Prostate gland (tissue), 2 donors: ENCODE measurements around the gene ZNF511. TPM values are rescaled to one million over a fixed set of nuclear protein-coding genes. Genes with fewer than 3 reads are reported as not detected.

Experiments used
- DNase-seq: peaks from one replicate; pipeline ENCODE4 v3.0.0-alpha.2; 2019; ENCODE audit warnings: low spot score
- H3K27ac ChIP-seq, 2 donors: fragments of 200-600 bp; sonication (generic); 2 replicates each; pipeline ENCODE4 v1.5.1; 2017 to 2019
- H3K27me3 ChIP-seq: fragments of 200-600 bp; sonication (generic); replicated peaks from 2 replicates; pipeline ENCODE4 v1.5.1; 2019; ENCODE audit not compliant: insufficient read depth
- H3K36me3 ChIP-seq, 2 donors: fragments of 200-600 bp; sonication (generic); 1 replicate in 1 of 2; 2 replicates in 1 of 2; pipeline versions ENCODE4 v1.5.1 to v1.8.1; 2017 to 2019
- H3K4me1 ChIP-seq: fragments of 200-600 bp; sonication (generic); replicated peaks from 2 replicates; pipeline ENCODE4 v1.5.1; 2019
- H3K4me3 ChIP-seq, 2 donors: fragments of 200-600 bp; sonication (generic); 2 replicates each; pipeline ENCODE4 v1.5.1; 2017 to 2019
- H3K9me3 ChIP-seq: fragments of 200-600 bp; sonication (generic); 2 replicates; pipeline ENCODE4 v1.5.1; 2017
- POLR2A ChIP-seq: fragments of 450-650 bp; IDR thresholded peaks from one replicate; pipeline ENCODE4 v1.6.1; 2016; ENCODE audit warnings: antibody characterized with exemption, mild to moderate bottlenecking
- POLR2AphosphoS5 ChIP-seq: sonication (generic); formaldehyde crosslinking; IDR thresholded peaks from one replicate; pipeline ENCODE4 v1.6.1; 2017; ENCODE audit warnings: antibody characterized with exemption
- WGBS: methylation state at CpG from one replicate; pipeline ENCODE4 v1.1.5; 2018; 5-methylcytosine and 5-hydroxymethylcytosine counted together
- intact Hi-C: fragments of 100-400 bp; cut with DNase I; formaldehyde crosslinking; loops from one replicate; pipeline ENCODE4 v1.14.2; 2022
- total RNA-seq, 2 donors: library from RNA; depleted of rRNA; stranded (reverse); fragments of >200 nt; gene quantifications; one replicate each; pipeline ENCODE4 v1.1.0, GENCODE V29; 2016
- TF ChIP-seq, protein P1 (sequence below), 4 experiments: fragments of 200-600 bp in 2 of 4; fragments of 450-650 bp in 2 of 4; sonication (generic) in 2 of 4; IDR thresholded peaks; 1 replicate in 3 of 4; 2 replicates in 1 of 4; pipeline ENCODE4 v1.5.1; 2016 to 2019; ENCODE audit warnings: antibody characterized with exemption in 4 of 4, mild to moderate bottlenecking in 2 of 4, moderate library complexity in 2 of 4

The ZNF511 gene
- total RNA-seq, 2 donors from 2014 or later = 52.8 to 57.6 TPM

DNA sequence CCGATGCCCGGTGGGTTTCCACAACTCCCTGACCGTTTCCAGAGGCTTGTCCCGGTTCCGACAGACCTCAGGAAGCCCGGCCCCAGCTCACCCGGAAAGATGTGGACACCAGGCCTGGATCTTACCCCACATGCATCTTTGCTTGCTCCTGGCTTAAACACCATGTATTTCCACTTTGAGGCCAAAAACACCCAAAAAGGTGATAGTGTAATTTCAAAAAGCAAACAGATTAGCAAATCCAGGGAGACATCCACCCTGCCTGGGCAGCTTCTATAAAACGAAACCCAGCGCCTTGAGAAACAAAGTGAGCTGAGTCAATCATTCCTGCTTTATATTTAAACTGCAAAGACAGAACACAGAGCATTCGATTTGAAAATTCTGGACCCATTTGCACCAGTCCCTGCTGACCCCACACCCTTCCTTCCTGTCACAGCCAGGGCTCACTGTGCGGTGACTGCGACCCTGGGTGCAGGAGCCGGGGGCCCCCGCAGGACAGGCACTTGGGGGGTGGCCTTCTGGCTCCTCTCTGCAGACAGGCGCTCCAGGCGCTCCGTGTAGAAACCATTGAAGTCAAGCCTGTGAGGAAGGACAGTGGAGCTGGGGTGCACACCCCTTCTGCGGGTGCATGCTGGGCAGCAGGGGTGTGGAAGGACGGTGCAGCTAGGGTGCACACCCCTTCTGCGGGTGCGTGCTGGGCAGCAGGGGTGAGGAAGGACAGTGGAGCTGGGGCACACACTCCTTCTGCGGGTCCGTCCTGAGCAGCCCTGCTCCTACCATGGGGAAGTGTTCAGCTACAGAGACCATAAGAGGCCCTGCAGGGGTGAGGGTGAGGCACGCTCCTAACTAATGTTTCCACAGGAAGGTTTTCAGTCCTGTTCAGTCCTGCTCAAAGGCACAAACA is 29.1 kb upstream of the ZNF511 start:
- Histone ChIP-seq H3K36me3 (peaks cover 5 to 28% of the 10 kb centered on the region in 2 donors), H3K9me3 (no peaks in the 10 kb centered on the region), H3K27me3 (no peaks in the 10 kb centered on the region), H3K27ac (peak overlapping the region; percentile 41 to 73), H3K4me1 (peaks cover 6% of the 10 kb centered on the region), H3K4me3 (no peak overlapping the region)
- DNase-seq = no peak
- TF ChIP-seq, protein P1, sequence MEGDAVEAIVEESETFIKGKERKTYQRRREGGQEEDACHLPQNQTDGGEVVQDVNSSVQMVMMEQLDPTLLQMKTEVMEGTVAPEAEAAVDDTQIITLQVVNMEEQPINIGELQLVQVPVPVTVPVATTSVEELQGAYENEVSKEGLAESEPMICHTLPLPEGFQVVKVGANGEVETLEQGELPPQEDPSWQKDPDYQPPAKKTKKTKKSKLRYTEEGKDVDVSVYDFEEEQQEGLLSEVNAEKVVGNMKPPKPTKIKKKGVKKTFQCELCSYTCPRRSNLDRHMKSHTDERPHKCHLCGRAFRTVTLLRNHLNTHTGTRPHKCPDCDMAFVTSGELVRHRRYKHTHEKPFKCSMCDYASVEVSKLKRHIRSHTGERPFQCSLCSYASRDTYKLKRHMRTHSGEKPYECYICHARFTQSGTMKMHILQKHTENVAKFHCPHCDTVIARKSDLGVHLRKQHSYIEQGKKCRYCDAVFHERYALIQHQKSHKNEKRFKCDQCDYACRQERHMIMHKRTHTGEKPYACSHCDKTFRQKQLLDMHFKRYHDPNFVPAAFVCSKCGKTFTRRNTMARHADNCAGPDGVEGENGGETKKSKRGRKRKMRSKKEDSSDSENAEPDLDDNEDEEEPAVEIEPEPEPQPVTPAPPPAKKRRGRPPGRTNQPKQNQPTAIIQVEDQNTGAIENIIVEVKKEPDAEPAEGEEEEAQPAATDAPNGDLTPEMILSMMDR (IDR thresholded peaks at IDR 0.05) = no peak
- TF ChIP-seq POLR2A (no peak), POLR2AphosphoS5 (no peak)
- intact Hi-C loops = no loop called here
- WGBS = 80% methylated on average over 24 of the region's 24 CpGs

DNA sequence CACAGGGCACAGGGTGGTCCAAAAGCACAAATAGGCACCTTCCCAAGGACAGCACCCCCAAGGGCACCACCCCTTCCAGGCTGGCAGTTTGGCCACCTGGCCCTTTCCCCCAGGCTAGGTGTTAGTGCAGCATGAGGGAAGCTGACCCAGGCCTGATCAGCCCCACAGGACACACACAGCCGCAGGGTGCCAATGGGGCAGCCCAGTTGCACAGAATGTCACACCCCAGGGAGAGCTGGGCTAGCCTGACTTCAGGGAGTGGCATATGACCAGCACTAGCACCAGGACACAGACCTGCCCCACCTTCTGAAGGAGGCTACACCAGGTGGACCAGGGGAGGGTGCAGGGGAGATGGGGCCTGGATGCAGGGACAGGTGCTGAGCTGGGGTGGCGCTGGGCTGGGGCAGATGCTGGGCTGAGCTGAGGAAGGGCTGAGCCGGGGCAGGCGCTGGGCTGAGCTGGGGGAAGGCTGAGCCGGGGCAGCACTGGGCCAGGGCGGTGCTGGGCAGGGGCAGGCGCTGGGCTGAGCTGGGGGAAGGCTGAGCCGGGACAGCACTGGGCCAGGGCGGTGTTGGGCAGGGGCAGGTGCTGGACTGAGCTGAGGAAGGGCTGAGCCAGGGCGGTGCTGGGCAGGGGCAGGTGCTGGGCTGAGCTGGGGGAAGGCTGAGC is 28.2 kb upstream of the ZNF511 start:
- Histone ChIP-seq H3K36me3 (peaks cover 9 to 36% of the 10 kb centered on the region in 2 donors), H3K27me3 (no peaks in the 10 kb centered on the region), H3K9me3 (no peaks in the 10 kb centered on the region), H3K4me3 (no peak overlapping the region), H3K4me1 (peaks cover 6% of the 10 kb centered on the region), H3K27ac (no peak overlapping the region)
- WGBS = 86% methylated on average over 10 of the region's 10 CpGs
- intact Hi-C loops = no loop called here
- TF ChIP-seq POLR2A (no peak), POLR2AphosphoS5 (no peak)
- TF ChIP-seq, protein P1 (IDR thresholded peaks at IDR 0.05) = no peak
- DNase-seq = no peak

DNA sequence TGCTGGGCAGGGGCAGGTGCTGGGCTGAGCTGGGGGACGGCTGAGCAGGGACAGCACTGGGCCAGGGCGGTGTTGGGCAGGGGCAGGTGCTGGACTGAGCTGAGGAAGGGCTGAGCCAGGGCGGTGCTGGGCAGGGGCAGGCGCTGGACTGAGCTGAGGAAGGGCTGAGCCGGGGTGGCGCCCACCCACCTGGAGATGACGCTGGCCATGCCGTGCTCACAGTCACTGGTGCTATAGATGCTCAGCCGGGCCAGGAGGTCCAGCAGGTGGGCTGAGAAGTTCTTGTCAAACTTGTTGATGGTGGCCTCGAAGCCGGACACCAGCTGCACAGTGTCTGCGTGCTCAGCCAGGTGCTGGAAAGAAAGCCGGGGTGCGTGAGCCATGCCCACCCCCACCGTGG is 27.6 kb upstream of the ZNF511 start:
- H3K27ac ChIP-seq = no peak overlapping the region
- 90% methylated on average over 15 of the region's 15 CpGs for WGBS
- peaks cover 9 to 37% of the 10 kb centered on the region in 2 donors for H3K36me3 ChIP-seq
- peaks cover 6% of the 10 kb centered on the region for H3K4me1 ChIP-seq
- H3K4me3 ChIP-seq = no peak overlapping the region
- intact Hi-C loops = no loop called here
- H3K27me3 ChIP-seq = no peaks in the 10 kb centered on the region
- H3K9me3 ChIP-seq = no peaks in the 10 kb centered on the region
- DNase-seq = no peak
- TF ChIP-seq, protein P1 (IDR thresholded peaks at IDR 0.05) = no peak
- TF ChIP-seq POLR2AphosphoS5 (no peak), POLR2A (no peak)

DNA sequence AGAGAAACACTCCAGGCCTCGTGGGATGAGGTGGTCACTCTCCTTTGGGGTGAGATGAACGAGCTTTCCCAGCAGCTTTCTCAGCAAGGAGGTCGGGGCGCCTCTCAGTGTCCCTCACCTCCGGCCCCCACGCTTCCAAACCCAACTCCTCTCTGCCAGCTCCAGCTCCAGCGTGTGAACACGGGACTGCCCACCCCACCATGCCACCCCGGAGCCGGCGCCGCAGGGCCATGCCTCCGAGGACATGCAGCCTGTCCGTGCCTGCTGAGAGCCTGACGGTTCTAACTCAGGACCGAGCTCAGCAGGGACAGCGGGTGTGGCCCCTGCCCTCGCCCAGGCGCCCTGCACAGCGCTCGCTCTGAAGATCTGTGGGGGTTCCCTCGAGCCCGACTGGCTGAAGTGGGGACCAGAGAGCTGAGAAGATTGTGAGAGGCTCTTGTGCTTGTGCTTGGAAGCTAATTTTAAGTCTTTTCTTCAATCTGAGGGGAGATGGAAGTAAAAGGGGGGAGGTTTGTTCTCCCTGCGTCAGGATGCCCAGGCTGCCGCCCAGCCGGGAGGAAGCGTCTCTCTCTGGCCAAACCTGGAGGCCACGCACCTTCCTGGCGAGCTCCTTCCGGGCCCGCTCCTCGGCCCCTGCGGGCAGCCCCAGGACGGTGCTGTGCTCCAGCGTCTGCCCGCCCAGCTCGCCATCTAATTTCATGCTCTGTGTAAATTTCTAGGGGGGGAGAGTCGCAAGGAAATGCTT is 26.9 kb upstream of the ZNF511 start:
- 91% methylated on average over 38 of the region's 38 CpGs for WGBS
- H3K4me1 ChIP-seq = peaks cover 6% of the 10 kb centered on the region
- no peak overlapping the region for H3K4me3 ChIP-seq
- H3K36me3 ChIP-seq = peaks cover 9 to 41% of the 10 kb centered on the region in 2 donors
- DNase-seq = no peak
- no peak for TF ChIP-seq POLR2AphosphoS5
- TF ChIP-seq, protein P1 (IDR thresholded peaks at IDR 0.05) = no peak
- TF ChIP-seq POLR2A = no peak
- H3K27ac ChIP-seq = no peak overlapping the region
- intact Hi-C loops = no loop called here
- no peaks in the 10 kb centered on the region for H3K27me3 ChIP-seq
- H3K9me3 ChIP-seq = no peaks in the 10 kb centered on the region
